ENCODE measurements around the gene C11orf52.
A peak's percentile ranks its signal among the peaks of the same experiment; 100 is the strongest.
"Not testable (repeated sequence)": the region's sequence is repeated elsewhere in the genome, so short reads cannot be mapped to it uniquely, and the experiment has no call there.

C11orf52 gene

DNA sequence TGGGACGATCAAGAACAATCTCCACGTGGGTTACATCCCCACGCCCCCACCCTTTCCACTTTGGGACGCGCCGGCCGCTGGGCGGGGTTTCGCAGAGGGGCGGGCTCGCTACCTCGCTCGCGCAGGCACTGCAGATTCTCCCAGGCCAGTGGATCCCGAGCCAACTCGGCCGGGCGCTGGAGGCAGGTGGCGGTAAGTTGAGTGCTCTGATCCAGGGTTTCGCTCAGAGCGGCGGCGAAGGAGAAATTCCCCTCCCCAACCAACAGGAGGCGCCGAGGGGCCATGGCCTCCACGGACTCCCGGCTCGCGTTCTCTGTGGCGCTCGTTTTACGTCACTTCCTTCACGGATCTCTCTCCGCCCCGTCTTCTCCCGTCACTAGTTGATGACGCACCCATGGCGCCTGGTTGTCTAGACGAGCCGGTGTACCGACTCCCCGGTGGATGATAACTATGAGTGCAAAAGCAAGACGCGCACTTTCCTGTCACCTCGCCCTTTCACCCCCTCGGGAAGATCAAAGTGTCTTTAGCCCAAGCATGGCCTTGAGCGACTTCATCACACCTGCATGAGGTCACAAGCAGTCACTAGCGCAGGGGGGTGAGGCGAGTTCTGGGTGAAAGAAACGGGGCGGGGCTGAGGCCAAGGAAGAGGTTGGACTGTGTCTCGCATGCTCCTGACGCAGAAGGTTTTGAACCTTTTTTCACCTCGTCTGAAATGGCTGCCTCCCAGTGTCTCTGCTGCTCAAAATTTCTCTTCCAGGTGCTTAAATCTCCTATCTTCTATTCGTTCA, 39.7 kb upstream of the C11orf52 start, which contains the start of the genes CFAP68 and FDXACB1:
Gene CFAP68, plus strand, starts transcription at position 693 of the 788 bp plus-strand sequence. Its CDS starts 20 bp downstream, at position 713.
Gene FDXACB1, minus strand, starts transcription at position 317 of the 788 bp plus-strand sequence. Its CDS starts 33 bp downstream, at position 284.
- DNase-seq (ENCODE audit: low read depth): peak; percentile 98
- TF ChIP-seq, protein P1, sequence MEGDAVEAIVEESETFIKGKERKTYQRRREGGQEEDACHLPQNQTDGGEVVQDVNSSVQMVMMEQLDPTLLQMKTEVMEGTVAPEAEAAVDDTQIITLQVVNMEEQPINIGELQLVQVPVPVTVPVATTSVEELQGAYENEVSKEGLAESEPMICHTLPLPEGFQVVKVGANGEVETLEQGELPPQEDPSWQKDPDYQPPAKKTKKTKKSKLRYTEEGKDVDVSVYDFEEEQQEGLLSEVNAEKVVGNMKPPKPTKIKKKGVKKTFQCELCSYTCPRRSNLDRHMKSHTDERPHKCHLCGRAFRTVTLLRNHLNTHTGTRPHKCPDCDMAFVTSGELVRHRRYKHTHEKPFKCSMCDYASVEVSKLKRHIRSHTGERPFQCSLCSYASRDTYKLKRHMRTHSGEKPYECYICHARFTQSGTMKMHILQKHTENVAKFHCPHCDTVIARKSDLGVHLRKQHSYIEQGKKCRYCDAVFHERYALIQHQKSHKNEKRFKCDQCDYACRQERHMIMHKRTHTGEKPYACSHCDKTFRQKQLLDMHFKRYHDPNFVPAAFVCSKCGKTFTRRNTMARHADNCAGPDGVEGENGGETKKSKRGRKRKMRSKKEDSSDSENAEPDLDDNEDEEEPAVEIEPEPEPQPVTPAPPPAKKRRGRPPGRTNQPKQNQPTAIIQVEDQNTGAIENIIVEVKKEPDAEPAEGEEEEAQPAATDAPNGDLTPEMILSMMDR (conservative IDR thresholded peaks at IDR 0.05; ENCODE audit: low read depth, low read length): peak; percentile 94
- peak within 1 kb of the TSS; percentile 74 for H3K4me3 ChIP-seq (ENCODE audit: low read depth, low read length)

GRCh38 chr11:111879637-111879960, 39.1 kb upstream of the C11orf52 start:
- peak overlapping the region; percentile 74 for H3K4me3 ChIP-seq (ENCODE audit: low read depth, low read length)
- DNase-seq (ENCODE audit: low read depth): no peak
- TF ChIP-seq, protein P1 (conservative IDR thresholded peaks at IDR 0.05; ENCODE audit: low read depth, low read length): no peak

GRCh38 chr11:111882202-111882601, 36.5 kb upstream of the C11orf52 start:
- H3K4me3 ChIP-seq (ENCODE audit: low read depth, low read length): no peak overlapping the region

GRCh38 chr11:111885053-111885452, 33.7 kb upstream of the C11orf52 start:
- H3K4me3 ChIP-seq (ENCODE audit: low read depth, low read length); DNase-seq (ENCODE audit: low read depth): not testable (repeated sequence)

More at GRCh38 chr11:111882202-111882601, 36.5 kb upstream of the C11orf52 start:
- no peak for DNase-seq (ENCODE audit: low read depth)
- TF ChIP-seq, protein P1 (conservative IDR thresholded peaks at IDR 0.05; ENCODE audit: low read depth, low read length): no peak

- DNase-seq (ENCODE audit: low read depth): no peak
- H3K4me3 ChIP-seq (ENCODE audit: low read depth, low read length): no peak overlapping the region
- TF ChIP-seq, protein P1 (conservative IDR thresholded peaks at IDR 0.05; ENCODE audit: low read depth, low read length): no peak
Measured at GRCh38 chr11:111886032-111886431, 32.7 kb upstream of the C11orf52 start.

DNA sequence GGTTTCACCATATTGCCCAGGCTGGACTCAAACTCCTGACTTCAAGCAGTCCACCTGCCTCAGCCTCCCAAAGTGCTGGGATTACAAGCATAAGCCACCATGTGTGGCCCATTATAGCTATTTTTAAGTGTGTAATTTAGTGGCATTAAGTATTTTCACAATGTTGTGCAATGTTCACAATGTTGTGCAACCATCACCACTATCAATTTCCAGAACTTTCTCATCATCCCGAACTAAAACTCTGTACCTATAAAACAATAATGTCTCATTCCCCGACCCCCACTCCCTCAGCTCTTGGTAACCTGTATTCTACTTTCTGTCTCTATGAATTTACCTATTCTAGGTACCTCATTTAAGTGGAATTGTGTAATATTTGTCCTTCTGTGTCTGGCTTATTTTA, 31.9 kb upstream of the C11orf52 start:
- TF ChIP-seq, protein P1 (conservative IDR thresholded peaks at IDR 0.05; ENCODE audit: low read depth, low read length): no peak
- DNase-seq (ENCODE audit: low read depth): no peak

GRCh38 chr11:111905411-111905810, 13.3 kb upstream of the C11orf52 start:
- no peak overlapping the region for H3K4me3 ChIP-seq (ENCODE audit: low read depth, low read length)
- TF ChIP-seq, protein P1 (conservative IDR thresholded peaks at IDR 0.05; ENCODE audit: low read depth, low read length): no peak
- no peak for DNase-seq (ENCODE audit: low read depth)

More for the DNA sequence above, 31.9 kb upstream of the C11orf52 start:
- no peak overlapping the region for H3K4me3 ChIP-seq (ENCODE audit: low read depth, low read length)
